ENCODE data around the gene CDC14A.

CDC14A gene

DNA sequence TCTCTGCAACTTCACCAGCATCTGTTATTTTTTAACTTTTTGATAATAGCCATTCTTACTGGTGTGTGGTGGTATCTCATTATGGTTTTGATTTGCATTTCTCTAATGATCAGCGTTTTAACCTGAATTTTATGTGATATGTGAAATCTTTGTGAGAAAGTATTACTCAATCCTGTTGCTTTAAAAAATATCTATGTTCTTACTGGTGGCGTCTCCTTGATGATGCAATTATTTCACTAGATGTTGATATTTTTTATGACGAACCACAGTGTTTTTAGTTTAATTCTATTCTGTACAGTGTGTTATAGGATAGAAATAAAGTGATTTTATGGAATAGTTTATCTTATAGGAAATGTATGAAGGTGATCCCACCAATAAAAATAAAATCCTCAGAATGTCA, 130.9 kb downstream of the CDC14A start:
- TF ChIP-seq REST (IDR thresholded peaks at IDR 0.05; ENCODE audit: low read depth), result no peak
- no peak for TF ChIP-seq CREB1 (IDR thresholded peaks at IDR 0.05; ENCODE audit: low read depth)
- TF ChIP-seq ZBTB7A (IDR thresholded peaks at IDR 0.05; ENCODE audit: low read depth), result no peak
- TF ChIP-seq YY1 (IDR thresholded peaks at IDR 0.05; ENCODE audit: low read depth), result no peak
- TF ChIP-seq CEBPB (IDR thresholded peaks at IDR 0.05), result no peak
- TF ChIP-seq, protein P1, sequence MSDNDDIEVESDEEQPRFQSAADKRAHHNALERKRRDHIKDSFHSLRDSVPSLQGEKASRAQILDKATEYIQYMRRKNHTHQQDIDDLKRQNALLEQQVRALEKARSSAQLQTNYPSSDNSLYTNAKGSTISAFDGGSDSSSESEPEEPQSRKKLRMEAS (IDR thresholded peaks at IDR 0.05), result no peak
- no peak for TF ChIP-seq EGR1 (IDR thresholded peaks at IDR 0.05)
- no peak for TF ChIP-seq RAD21 (IDR thresholded peaks at IDR 0.05; ENCODE audit: low read depth)
- no peak for TF ChIP-seq NFIC (IDR thresholded peaks at IDR 0.05)

DNA sequence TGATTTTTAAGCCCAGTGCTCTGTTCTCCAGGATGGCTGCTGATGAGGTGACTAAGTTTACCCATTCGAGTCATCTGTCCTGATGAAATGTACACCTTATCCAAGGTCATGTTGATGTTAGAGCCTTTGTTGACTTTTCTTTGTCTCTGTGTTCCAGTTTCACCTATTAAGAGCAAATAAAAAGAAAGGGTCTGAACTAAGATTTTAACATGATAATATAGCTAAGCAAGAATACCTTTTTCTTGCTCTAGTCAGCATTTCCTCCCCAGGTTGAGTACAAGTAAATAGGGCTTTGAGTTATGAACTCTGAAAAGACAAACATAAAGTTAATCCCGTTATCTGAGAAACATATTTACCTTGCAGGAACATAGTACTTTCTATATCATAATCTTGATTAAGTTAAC, 133.6 kb downstream of the CDC14A start:
- no peak for TF ChIP-seq FOXM1 (IDR thresholded peaks at IDR 0.05; ENCODE audit: borderline replicate concordance, low read depth)
- TF ChIP-seq RAD21 (IDR thresholded peaks at IDR 0.05; ENCODE audit: low read depth), result no peak
- no peak for TF ChIP-seq ZBTB7A (IDR thresholded peaks at IDR 0.05; ENCODE audit: low read depth)
- TF ChIP-seq, protein P1 (IDR thresholded peaks at IDR 0.05), result no peak
- no peak for TF ChIP-seq EP300 (IDR thresholded peaks at IDR 0.05; ENCODE audit: borderline replicate concordance)
- TF ChIP-seq EGR1 (IDR thresholded peaks at IDR 0.05), result no peak
- no peak for TF ChIP-seq YY1 (IDR thresholded peaks at IDR 0.05; ENCODE audit: low read depth)
- no peak for TF ChIP-seq TEAD4 (IDR thresholded peaks at IDR 0.05)
- no peak for TF ChIP-seq REST (IDR thresholded peaks at IDR 0.05; ENCODE audit: low read depth)
- no peak for TF ChIP-seq CREB1 (IDR thresholded peaks at IDR 0.05; ENCODE audit: low read depth)

GRCh38 chr1:100494393-100495084, 142.2 kb downstream of the CDC14A start:
- TF ChIP-seq RAD21 (IDR thresholded peaks at IDR 0.05; ENCODE audit: low read depth) (no peak), FOXM1 (IDR thresholded peaks at IDR 0.05; ENCODE audit: borderline replicate concordance, low read depth) (no peak), TCF12 (IDR thresholded peaks at IDR 0.05; ENCODE audit: low read depth) (no peak), CEBPB (IDR thresholded peaks at IDR 0.05) (no peak), EP300 (IDR thresholded peaks at IDR 0.05; ENCODE audit: borderline replicate concordance) (no peak), EGR1 (IDR thresholded peaks at IDR 0.05) (no peak), YY1 (IDR thresholded peaks at IDR 0.05; ENCODE audit: low read depth) (no peak), TAF1 (IDR thresholded peaks at IDR 0.05; ENCODE audit: low read depth) (no peak)
- TF ChIP-seq, protein P2, sequence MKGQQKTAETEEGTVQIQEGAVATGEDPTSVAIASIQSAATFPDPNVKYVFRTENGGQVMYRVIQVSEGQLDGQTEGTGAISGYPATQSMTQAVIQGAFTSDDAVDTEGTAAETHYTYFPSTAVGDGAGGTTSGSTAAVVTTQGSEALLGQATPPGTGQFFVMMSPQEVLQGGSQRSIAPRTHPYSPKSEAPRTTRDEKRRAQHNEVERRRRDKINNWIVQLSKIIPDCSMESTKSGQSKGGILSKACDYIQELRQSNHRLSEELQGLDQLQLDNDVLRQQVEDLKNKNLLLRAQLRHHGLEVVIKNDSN (IDR thresholded peaks at IDR 0.05), result no peak

- TF ChIP-seq FOXM1 (IDR thresholded peaks at IDR 0.05; ENCODE audit: borderline replicate concordance, low read depth) (no peak), ZBTB7A (IDR thresholded peaks at IDR 0.05; ENCODE audit: low read depth) (no peak), CEBPB (IDR thresholded peaks at IDR 0.05) (no peak), RAD21 (IDR thresholded peaks at IDR 0.05; ENCODE audit: low read depth) (no peak), TAF1 (IDR thresholded peaks at IDR 0.05; ENCODE audit: low read depth) (no peak), EGR1 (IDR thresholded peaks at IDR 0.05) (no peak), TEAD4 (IDR thresholded peaks at IDR 0.05) (no peak), NFIC (IDR thresholded peaks at IDR 0.05) (no peak), TCF12 (IDR thresholded peaks at IDR 0.05; ENCODE audit: low read depth) (no peak), YY1 (IDR thresholded peaks at IDR 0.05; ENCODE audit: low read depth) (no peak), CREB1 (IDR thresholded peaks at IDR 0.05; ENCODE audit: low read depth) (no peak)
- TF ChIP-seq, protein P1 (IDR thresholded peaks at IDR 0.05), result no peak
Observed at GRCh38 chr1:100496896-100497295, 144.6 kb downstream of the CDC14A start.

DNA sequence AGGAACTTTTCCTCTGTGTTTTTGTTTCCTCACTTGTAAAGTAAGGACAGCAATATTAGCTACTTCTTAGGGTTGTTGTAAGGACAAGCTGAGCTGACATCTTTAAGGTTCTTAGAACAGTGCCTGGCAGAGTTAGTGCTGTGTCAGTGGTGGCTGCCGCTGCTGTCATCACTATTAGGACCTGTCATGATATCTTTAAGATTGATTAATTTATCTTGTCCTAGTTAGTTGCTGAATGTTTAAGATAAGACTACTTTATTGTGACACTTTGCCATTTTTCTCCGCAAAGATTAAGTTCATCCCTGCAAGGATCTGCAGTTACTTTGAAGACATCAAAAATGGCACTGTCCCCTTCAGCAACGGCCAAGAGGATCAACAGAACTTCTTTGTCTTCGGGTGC, 145.5 kb downstream of the CDC14A start:
- no peak for TF ChIP-seq TAF1 (IDR thresholded peaks at IDR 0.05; ENCODE audit: low read depth)
- TF ChIP-seq TCF12 (IDR thresholded peaks at IDR 0.05; ENCODE audit: low read depth), result no peak
- TF ChIP-seq TEAD4 (IDR thresholded peaks at IDR 0.05), result no peak
- no peak for TF ChIP-seq RAD21 (IDR thresholded peaks at IDR 0.05; ENCODE audit: low read depth)
- no peak for TF ChIP-seq EP300 (IDR thresholded peaks at IDR 0.05; ENCODE audit: borderline replicate concordance)
- TF ChIP-seq EGR1 (IDR thresholded peaks at IDR 0.05), result no peak
- TF ChIP-seq CEBPB (IDR thresholded peaks at IDR 0.05), result no peak
- TF ChIP-seq, protein P2 (IDR thresholded peaks at IDR 0.05), result no peak
- TF ChIP-seq YY1 (IDR thresholded peaks at IDR 0.05; ENCODE audit: low read depth), result no peak
- no peak for TF ChIP-seq NFIC (IDR thresholded peaks at IDR 0.05)
